ENCODE measurements around the gene CAD. TPM values are rescaled to one million over a fixed set of nuclear protein-coding genes. Genes with fewer than 3 reads are reported as not detected.

The CAD gene
- polyA plus RNA-seq, 1 donor from 2014 or later: 14.2 TPM

GRCh38 chr2:27233341-27233740 lies 16.2 kb downstream of the CAD start:
- no peak overlapping the region for H2AFZ ChIP-seq (ENCODE audit: low read depth, low read length)
- H3K27ac ChIP-seq (ENCODE audit: low read length): no peak overlapping the region
- H3K9me3 ChIP-seq (ENCODE audit: low read length): no peaks in the 10 kb centered on the region
- no peaks in the 10 kb centered on the region for H3K79me2 ChIP-seq (replicated peaks; ENCODE audit: insufficient read depth, low read length)
- H4K20me1 ChIP-seq (ENCODE audit: insufficient read depth): no peaks in the 10 kb centered on the region
- TF ChIP-seq POLR2AphosphoS5 (IDR thresholded peaks at IDR 0.05): no peak
- no peak for TF ChIP-seq EZH2 (IDR thresholded peaks at IDR 0.05; ENCODE audit: borderline replicate concordance, insufficient read depth, low read length, poor library complexity, severe bottlenecking)
- no peak for TF ChIP-seq EP300 (conservative IDR thresholded peaks at IDR 0.05; ENCODE audit: poor library complexity, severe bottlenecking)
- no peak for TF ChIP-seq REST (IDR thresholded peaks at IDR 0.05; ENCODE audit: borderline replicate concordance)
- TF ChIP-seq TAF1 (IDR thresholded peaks at IDR 0.05; ENCODE audit: low read depth): no peak
- no peak for TF ChIP-seq SMC3 (conservative IDR thresholded peaks at IDR 0.05; ENCODE audit: poor library complexity)
- no peak for TF ChIP-seq MXI1 (conservative IDR thresholded peaks at IDR 0.05; ENCODE audit: poor library complexity, severe bottlenecking)
- no peak for TF ChIP-seq RAD21 (conservative IDR thresholded peaks at IDR 0.05)
- no peak for TF ChIP-seq CTCF (IDR thresholded peaks at IDR 0.05; ENCODE audit: poor library complexity, severe bottlenecking)
- no peaks in the 10 kb centered on the region for H3K9me2 ChIP-seq (ENCODE audit: insufficient read depth, low read length)
- H3K4me3 ChIP-seq (ENCODE audit: low read length): no peak overlapping the region
- H3K9ac ChIP-seq (ENCODE audit: low read length): no peak overlapping the region
- no peaks in the 10 kb centered on the region for H3F3A ChIP-seq (ENCODE audit: insufficient read depth, low read length, poor library complexity, severe bottlenecking)
- H3K27me3 ChIP-seq (ENCODE audit: insufficient read depth, low read depth, low read length): no peaks in the 10 kb centered on the region
- H3K4me2 ChIP-seq (ENCODE audit: low read length): no peak overlapping the region
- H3K36me3 ChIP-seq (ENCODE audit: insufficient read depth, low read length): no peaks in the 10 kb centered on the region

GRCh38 chr2:27236136-27236535 lies 19.0 kb downstream of the CAD start:
- TF ChIP-seq TAF1 (IDR thresholded peaks at IDR 0.05; ENCODE audit: low read depth): no peak
- Histone ChIP-seq H3K27me3 (ENCODE audit: insufficient read depth, low read depth, low read length) (no peaks in the 10 kb centered on the region), H3K79me2 (replicated peaks; ENCODE audit: insufficient read depth, low read length) (no peaks in the 10 kb centered on the region), H3F3A (ENCODE audit: insufficient read depth, low read length, poor library complexity, severe bottlenecking) (no peaks in the 10 kb centered on the region), H3K9me3 (ENCODE audit: low read length) (no peaks in the 10 kb centered on the region), H4K20me1 (ENCODE audit: insufficient read depth) (no peaks in the 10 kb centered on the region), H3K9ac (ENCODE audit: low read length) (no peak overlapping the region), H3K4me3 (ENCODE audit: low read length) (no peak overlapping the region), H2AFZ (ENCODE audit: low read depth, low read length) (no peak overlapping the region), H3K27ac (ENCODE audit: low read length) (no peak overlapping the region), H3K36me3 (ENCODE audit: insufficient read depth, low read length) (no peaks in the 10 kb centered on the region), H3K9me2 (ENCODE audit: insufficient read depth, low read length) (no peaks in the 10 kb centered on the region), H3K4me2 (ENCODE audit: low read length) (no peak overlapping the region)

GRCh38 chr2:27236626-27237025 lies 19.5 kb downstream of the CAD start:
- Histone ChIP-seq H4K20me1 (ENCODE audit: insufficient read depth) (no peaks in the 10 kb centered on the region), H3K9me2 (ENCODE audit: insufficient read depth, low read length) (no peaks in the 10 kb centered on the region), H3K27ac (ENCODE audit: low read length) (no peak overlapping the region), H3K36me3 (ENCODE audit: insufficient read depth, low read length) (no peaks in the 10 kb centered on the region), H3K4me2 (ENCODE audit: low read length) (no peak overlapping the region), H3K27me3 (ENCODE audit: insufficient read depth, low read depth, low read length) (no peaks in the 10 kb centered on the region), H2AFZ (ENCODE audit: low read depth, low read length) (no peak overlapping the region), H3F3A (ENCODE audit: insufficient read depth, low read length, poor library complexity, severe bottlenecking) (no peaks in the 10 kb centered on the region), H3K9me3 (ENCODE audit: low read length) (no peaks in the 10 kb centered on the region), H3K9ac (ENCODE audit: low read length) (no peak overlapping the region), H3K79me2 (replicated peaks; ENCODE audit: insufficient read depth, low read length) (no peaks in the 10 kb centered on the region), H3K4me3 (ENCODE audit: low read length) (no peak overlapping the region)
- TF ChIP-seq EZH2 (IDR thresholded peaks at IDR 0.05; ENCODE audit: borderline replicate concordance, insufficient read depth, low read length, poor library complexity, severe bottlenecking): no peak
- no peak for TF ChIP-seq EP300 (conservative IDR thresholded peaks at IDR 0.05; ENCODE audit: poor library complexity, severe bottlenecking)
- no peak for TF ChIP-seq RAD21 (conservative IDR thresholded peaks at IDR 0.05)
- TF ChIP-seq MXI1 (conservative IDR thresholded peaks at IDR 0.05; ENCODE audit: poor library complexity, severe bottlenecking): no peak
- TF ChIP-seq TAF1 (IDR thresholded peaks at IDR 0.05; ENCODE audit: low read depth): no peak
- TF ChIP-seq SMC3 (conservative IDR thresholded peaks at IDR 0.05; ENCODE audit: poor library complexity): no peak
- no peak for TF ChIP-seq POLR2AphosphoS5 (IDR thresholded peaks at IDR 0.05)
- TF ChIP-seq CTCF (IDR thresholded peaks at IDR 0.05; ENCODE audit: poor library complexity, severe bottlenecking): no peak
- TF ChIP-seq REST (IDR thresholded peaks at IDR 0.05; ENCODE audit: borderline replicate concordance): no peak

Measured in neural cell (in vitro differentiated cells).